Stimulated activated CD4-positive, alpha-beta T cell treated with anti-CD3 and anti-CD28 coated beads, Interleukin-2, amount 100 ng/mL, for 4 hours (primary cell): Measurements from ENCODE around the gene CFAP68.
"Not testable (repeated sequence)": the region's sequence is repeated elsewhere in the genome, so short reads cannot be mapped to it uniquely, and the experiment has no call there.

Experiments
- DNase-seq: peaks from one replicate; pipeline ENCODE4 v3.0.0-alpha.2; 2020; ENCODE audit warnings: low read depth

CFAP68 gene

DNA sequence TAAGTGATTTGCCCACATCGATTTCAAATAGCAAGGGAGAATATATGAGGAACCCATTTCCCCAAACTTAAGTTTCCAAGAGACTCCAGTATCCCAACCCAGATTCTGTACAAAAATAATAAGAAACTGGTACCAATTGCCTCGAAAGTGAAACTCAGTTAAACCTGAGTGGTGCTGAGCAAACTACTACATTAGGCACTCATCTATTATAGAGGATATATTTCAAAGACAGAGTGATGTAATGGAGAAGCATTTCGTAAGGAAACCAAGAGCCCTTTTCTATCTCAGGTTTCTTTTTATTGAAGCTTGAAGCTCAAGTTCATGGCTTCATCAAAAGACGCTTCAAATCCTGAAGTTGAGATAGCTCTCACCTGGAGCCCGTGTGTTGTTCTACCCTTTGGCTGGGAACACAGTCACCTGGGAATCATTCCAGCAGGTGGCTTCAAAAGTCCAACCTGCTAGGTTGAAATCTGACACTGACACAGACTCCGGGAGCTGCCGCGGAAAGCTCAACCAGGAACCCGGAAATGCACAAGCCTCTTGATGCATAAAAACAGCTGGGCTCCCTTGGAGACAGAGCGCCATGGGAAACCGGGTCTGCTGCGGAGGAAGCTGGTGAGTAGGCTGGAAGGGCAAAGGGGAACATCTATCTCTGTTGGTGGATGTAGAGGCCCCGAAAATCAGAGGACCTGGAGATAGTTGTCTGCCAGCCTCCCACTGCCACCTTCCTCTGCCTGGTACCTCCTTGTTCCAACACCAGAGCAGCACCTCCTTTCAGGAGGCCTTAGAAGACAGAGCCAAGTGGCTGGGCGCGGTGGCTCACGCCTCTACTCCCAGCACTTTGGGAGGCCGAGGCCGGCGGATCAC lies 39.3 kb downstream of the CFAP68 start, which contains the start of gene C11orf52:
Gene C11orf52 (plus strand): TSS at position 524 of the 867 bp plus-strand sequence. CDS start 60 bp downstream, at position 584.
- no peak for DNase-seq

- DNase-seq: no peak
Measured at GRCh38 chr11:111920908-111921307, 41.6 kb downstream of the CFAP68 start.

DNA sequence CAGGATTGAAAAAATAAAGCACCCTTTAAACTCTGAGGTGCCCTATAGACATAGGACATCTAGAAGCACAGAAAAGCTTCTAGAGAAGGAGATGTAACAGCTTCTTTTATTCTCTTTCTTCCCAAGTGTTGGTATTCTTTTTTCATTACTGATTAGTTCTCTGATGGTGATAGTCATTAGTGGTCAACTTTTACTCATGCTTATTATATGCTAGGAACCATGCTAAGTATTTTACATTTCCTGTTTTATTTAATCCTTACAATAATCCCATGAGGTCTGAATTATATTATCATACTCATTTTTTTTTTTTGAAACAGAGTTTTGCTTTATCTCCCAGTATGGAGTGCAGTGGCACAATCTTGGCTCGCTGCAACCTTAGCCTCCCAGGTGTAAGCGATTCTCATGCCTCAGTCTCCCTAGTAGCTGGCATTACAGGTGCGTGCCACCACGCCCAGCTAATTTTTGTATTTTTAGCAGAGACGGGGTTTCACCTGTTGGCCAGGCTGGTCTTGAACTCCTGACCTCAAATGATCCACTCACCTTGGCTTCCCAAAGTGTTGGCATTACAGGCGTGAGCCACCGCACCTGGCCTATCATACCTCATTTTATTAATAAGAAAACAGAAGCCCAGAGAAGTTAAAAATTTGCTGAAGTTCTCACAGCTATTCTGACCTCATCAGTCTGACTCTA lies 42.3 kb downstream of the CFAP68 start:
- DNase-seq: no peak

GRCh38 chr11:111922803-111923202 lies 43.5 kb downstream of the CFAP68 start:
- DNase-seq: no peak

DNA sequence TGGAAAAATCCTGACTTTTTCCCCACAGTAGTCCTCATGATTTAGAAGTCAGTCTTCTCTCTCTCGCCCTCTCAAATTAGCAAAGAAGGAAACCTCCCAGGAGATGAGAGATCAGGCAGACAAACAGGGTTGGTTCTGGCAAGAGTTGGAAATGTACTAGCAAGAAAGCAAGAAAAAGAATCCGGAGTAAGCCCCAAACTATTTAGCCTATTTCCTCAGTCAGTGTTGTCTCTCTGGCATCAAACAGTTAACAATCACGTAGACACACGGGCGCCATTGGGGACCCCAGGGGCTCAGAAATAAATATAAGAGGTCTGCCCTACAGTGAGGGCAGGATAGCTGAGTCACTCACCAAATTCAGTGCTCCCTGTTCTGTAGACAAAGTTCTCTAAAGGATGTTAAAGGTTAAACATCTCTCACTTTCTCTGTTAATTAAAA lies 44.0 kb downstream of the CFAP68 start:
- no peak for DNase-seq

DNA sequence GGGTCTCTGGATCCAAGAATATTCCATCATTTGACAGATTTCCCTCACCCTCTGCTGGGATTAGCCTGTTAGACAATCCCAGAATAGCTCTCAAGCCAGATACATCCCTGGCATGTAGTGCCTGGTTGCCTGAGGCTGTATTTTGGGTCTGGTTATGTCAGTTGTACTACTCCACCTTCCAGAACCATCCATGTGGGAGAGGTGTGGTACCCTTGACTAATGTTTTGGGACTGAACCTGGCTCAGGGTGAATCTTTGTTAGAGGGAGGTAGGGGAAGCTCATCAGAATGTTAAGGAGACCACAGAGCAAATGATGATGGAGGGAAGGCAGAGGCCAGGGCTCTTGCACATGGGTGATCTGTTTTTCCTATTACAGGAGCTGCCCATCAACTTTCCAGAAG lies 44.6 kb downstream of the CFAP68 start:
- DNase-seq: no peak

DNA sequence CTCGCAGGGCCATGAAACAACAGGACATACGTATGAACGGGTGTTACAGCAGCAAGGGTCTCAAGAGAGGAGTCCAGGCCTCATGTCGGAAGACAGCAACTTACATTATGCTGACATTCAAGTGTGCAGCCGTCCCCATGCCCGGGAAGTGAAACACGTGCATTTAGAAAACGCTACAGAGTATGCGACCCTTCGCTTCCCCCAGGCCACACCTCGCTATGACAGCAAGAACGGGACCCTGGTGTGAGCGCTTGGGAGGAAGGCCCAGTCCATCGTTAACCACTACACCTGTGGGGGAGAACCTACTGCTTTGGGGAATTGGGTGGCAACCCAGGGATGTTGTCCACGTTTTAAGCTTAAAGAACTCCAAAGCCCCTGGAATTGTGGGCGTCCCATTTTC lies 46.6 kb downstream of the CFAP68 start:
- DNase-seq: no peak

DNA sequence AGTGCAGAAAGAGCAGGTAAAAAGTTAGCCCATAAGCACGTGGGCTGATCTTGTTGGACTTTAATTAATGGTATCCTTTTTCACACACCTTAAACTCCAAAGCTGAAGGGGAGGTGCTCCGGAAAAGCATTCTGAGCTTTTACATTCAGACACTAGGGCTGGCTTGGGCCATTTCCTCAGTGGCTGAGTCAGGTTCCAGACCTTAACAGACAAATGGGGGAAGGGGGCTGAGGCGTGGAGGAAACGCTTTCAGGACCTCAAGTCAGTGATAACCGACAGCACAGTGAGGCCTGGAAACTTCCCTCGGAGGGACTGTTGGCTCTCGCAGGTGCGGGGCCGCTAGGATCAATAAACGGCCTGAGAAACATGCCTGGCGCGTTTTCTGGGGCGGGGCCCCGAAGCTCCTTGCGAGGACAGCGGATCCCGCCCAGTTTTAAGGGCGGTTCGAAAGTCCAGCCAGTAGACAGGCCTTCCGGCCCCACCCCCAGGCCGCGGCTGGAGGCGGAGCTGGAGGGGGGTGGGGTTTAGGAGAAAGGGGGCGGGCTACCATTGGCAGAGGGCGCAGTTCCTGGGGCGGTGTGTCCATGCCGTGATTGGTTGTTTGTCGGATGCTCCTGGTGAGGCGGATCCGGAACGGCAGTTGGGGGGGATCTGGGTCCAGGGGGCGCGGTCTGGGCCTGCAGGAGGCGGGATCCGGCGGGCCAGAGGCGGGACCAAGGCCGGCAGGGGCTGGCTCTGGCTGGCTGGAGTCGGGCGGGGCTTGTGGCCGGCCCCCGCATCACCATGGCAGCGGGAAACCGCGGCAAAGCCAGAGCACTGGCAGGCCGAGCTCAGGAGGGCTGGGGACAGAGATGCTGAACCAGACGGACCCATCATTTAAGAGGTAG lies 47.4 kb downstream of the CFAP68 start:
- DNase-seq: peak; percentile 89

- DNase-seq: no peak
Measured at GRCh38 chr11:111930472-111930871, 51.1 kb downstream of the CFAP68 start.

DNA sequence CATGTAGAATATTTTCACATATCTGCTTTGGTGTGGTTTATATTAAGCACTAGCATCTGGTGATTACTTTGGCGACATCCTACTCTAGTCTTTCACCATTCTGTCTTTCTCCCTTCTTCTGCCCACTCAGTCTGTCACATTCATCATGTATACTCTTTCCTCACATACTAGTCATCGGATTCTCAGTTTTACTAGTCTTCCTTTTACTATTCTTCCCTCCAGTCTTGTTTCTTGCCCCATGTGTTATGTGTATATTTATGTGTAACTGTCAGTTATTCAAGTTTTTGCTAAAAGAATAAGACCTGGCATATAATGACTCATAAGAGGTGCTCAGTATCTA lies 53.2 kb downstream of the CFAP68 start:
- DNase-seq: no peak

- DNase-seq: not testable (repeated sequence)
Measured at GRCh38 chr11:111933176-111933575, 53.8 kb downstream of the CFAP68 start.

DNA sequence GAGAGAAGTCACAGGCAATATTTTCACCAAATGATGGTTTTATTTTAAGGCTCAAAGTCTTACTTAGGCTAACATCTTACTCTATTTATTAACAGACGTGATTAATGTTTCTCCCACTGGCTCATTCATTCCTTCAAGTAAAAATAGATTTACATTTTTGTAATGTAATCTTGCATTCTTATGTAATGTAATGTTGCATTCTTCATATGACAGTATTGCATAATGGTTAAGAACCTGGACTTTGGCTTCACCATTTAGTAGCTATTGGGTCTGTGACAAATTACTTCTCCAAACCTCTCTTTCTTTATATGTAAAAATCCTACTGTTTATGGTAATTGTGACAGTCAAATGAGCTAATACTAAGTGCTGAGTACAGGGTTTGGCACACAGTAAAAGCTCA lies 54.5 kb downstream of the CFAP68 start:
- DNase-seq: no peak

DNA sequence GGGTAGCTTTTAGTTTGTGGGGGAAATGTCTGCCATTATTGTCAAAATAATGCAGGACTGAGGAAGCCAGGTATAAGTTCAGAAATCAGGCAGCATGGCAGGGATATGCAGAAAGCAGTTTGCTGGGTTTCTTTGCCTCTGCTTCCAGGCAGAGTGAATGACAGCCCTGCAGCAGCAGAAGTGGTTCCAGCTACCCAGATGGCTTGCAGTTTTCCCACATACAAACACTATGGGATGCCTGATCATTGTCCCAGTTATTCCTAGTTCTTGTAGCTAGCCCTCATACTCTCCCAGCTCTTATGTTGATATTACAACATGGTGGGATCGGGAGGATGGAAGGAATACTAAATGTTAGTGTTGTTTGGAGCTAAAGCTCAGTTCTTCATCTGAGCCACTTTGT lies 55.0 kb downstream of the CFAP68 start:
- no peak for DNase-seq
